Fibroblast of skin of right biceps (primary cell): Measurements from ENCODE around the gene XPNPEP2.

ENCODE experiments used
- DNase-seq: peaks from one replicate; pipeline ENCODE4 v3.0.0-alpha.2; 2013

Gene XPNPEP2

DNA sequence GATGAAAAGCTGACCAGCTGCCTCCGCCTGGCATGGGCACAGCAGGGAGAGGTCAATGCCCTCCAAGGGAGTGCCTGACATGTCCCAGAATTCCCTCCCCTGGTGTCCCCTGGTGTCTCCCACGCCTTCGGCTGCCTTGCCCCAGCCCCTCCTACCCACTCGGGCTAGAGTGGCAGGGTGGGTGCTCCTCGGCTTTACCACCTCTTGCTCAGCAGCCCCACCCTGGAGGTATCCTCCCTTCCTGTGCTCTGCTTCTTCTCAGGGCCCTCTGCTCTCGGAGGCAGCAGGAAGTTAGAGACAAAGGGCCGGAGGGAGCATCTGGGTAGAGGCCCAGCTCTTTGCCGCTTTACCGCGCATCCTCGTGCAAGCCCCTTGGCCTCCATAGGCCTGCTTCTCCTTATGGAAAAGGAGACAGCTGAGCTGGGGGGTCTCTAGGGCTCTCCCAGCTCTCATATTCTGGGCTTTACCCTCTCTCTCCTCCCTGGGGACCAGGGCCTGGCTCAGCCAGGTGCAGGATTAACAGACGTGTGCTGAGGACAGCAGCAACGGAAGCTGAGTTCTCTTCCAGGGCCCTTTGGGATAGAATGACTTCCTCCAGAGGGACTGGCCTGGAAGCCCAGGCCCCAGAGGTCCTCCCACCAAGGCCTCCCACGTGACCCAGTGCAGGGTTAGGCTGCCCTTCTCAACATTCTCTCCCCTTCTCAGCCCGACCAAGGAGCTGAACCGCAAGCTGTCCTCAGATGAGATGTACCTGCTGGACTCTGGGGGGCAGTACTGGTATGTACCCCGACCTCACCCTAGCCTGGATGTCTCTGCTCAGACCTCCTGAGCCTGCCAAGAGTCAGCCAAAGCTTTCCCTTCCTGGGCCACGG lies 17.2 kb downstream of the XPNPEP2 start:
- no peak for DNase-seq

GRCh38 chrX:129759576-129760061 lies 20.8 kb downstream of the XPNPEP2 start:
- DNase-seq = peak; percentile 76

- DNase-seq = no peak
Observed at GRCh38 chrX:129760155-129760554, 21.4 kb downstream of the XPNPEP2 start.

- DNase-seq = no peak
Observed at GRCh38 chrX:129760981-129761380, 22.2 kb downstream of the XPNPEP2 start.

DNA sequence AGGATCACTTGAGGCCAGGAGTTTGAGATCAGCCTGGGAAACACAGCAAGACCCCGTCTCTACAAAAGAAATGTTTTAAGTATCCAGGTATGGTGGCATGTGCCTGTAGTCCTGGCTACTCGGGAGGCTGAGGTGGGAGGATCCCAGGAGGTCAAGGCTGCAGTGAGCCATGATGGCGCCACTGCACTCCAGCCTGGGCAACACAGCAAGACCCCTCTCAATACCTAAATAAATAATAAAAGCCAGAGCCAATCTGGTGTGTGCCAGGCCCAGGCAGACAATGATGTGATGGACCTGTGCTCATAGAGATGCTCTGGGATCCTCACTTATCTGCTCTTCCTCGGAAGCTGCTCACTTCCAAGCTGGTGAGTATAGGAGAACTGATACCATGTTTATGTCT lies 22.8 kb downstream of the XPNPEP2 start:
- DNase-seq = no peak

DNA sequence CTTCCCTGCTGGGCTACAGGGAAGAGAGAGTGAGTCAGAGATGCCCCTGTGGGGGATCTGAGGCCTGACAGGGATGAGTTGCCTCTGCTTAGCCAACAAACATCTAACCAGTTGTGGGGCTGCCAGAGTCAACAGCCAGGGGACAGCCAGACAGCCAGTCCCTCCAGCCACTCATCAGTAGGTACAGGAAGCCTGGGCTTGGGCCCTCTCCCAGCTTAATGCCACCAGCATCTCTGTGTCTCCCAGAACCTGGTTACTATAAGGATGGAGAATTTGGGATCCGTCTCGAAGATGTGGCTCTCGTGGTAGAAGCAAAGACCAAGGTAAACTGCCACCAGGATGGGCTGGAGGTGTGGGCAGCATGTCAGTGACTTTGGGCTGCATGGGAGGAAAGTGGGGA lies 23.7 kb downstream of the XPNPEP2 start:
- peak; percentile 4 for DNase-seq

DNA sequence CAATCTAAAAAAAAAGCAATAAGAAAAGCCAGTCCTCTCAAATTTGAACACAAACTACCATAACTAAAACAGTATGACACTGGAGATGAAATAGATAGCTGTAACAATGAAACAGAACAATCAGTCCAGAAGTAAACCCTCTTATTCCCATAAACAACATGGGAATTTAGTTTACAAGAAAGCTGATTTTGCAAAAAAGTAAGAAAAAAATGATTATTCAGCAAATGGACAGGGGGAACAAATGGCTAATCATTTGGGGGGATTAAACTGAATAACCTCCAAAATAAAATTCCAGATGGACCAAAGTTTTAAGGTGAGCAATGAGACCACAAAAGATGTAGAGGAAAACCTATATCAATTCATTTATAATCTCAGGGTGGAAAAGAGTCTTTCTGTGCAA lies 24.9 kb downstream of the XPNPEP2 start:
- no peak for DNase-seq

- DNase-seq = no peak
Observed at GRCh38 chrX:129768186-129768585, 29.4 kb downstream of the XPNPEP2 start.

GRCh38 chrX:129768586-129769466 lies 30.0 kb downstream of the XPNPEP2 start:
- DNase-seq = peak; percentile 34

DNA sequence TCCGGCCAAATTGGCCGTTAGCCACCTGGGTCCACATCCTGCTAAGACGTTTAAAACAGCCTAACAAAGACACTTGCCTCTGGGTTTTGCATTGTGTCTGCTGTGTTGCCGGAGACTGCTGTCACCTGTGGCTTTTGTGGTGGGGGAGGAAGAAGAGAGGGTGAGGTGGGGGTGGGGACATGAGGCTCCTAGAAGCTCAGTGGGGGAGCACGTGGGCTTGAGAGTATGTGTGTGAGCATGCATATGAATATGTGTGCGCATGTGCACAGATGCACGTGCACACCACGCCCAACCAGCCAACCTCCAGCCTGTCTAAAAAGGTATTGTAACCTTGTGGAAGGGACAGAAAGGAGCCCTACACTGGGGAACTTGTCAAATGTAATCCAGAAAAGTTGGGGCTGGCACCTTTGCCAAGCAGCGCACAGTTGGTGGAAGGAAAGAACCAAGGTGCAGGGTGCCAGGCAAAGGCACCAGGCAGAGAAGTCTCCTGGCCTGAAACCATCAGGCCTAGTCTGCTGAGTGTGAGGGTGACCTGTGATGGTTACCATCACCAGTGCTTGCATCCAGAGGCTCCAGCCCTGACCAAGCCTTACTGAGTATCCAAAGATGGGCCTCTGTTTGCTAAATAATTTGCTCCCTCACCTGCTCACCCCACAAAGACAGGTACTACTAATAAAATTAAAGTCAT lies 30.8 kb downstream of the XPNPEP2 start:
- no peak for DNase-seq

DNA sequence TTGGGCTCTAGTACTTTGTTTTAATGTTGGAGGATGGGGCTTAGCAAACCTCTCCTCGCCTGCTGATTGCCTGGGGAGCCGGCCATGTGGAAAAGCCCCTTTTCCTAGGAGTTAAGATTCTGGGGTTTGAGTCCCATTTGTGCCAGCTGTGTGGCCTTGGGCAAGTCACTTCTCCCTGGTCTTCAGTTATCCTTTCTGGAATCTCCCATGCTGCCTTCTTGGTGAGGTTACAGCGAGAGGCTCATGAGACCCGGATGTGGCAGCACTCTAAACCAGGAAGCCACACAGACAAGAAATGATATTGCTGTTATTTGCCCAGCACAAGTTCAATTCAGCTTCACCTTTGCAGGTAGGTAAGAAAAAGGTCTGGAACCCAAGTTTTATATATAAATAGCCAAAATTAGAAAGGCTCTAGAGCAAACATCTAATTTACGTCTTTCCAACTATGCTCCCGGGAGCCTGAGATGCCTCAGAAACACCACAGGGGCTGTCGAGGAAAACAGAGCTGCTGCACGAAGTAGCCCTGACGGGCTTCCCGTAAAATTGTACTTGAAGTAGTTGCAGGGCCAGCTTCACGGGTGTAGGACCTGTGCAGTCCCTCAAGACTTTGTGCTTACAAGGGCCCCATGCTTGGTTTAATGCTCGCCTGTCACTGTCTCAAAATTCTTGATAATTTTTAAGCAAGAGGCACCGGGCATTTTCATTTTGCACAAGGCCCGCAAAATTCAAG lies 32.7 kb downstream of the XPNPEP2 start:
- DNase-seq = no peak

- no peak for DNase-seq
Observed at GRCh38 chrX:129772796-129773431, 34.1 kb downstream of the XPNPEP2 start.

GRCh38 chrX:129773649-129774458 lies 35.1 kb downstream of the XPNPEP2 start:
- no peak for DNase-seq

GRCh38 chrX:129777218-129778030 lies 38.6 kb downstream of the XPNPEP2 start:
- DNase-seq = no peak

- DNase-seq = no peak
Observed at GRCh38 chrX:129779086-129779672, 40.4 kb downstream of the XPNPEP2 start.

DNA sequence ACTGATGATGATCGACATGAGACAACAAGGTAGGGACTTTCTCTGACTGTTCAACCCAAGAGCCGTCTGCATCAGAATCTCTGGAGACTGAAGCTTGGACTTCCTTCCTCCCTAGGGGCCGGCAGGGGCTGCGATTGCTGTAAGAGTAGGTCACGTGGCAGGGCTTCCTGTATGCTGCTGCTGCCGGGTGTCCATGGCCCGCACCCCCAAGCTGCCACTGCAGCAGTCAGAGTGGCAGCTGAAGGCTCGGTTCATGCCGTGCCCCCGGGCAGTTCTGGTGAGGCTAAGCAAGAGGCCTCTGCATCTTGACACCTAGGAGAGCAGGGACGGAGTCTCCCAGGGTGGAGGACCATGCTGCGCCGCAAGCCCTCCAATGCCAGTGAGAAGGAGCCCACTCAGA lies 41.0 kb downstream of the XPNPEP2 start, which contains the start of gene SASH3:
Gene SASH3, plus strand, starts transcription at position 203 of the 400 bp plus-strand sequence. Its CDS starts 149 bp downstream, at position 352.
- DNase-seq = no peak

GRCh38 chrX:129780441-129781105 lies 41.8 kb downstream of the XPNPEP2 start:
- no peak for DNase-seq

- no peak for DNase-seq
Observed at GRCh38 chrX:129781134-129781672, 42.4 kb downstream of the XPNPEP2 start.
